ENCODE measurements around the gene NEURL1. TPM values are rescaled to one million over a fixed set of nuclear protein-coding genes. Genes with fewer than 3 reads are reported as not detected.

Gene NEURL1
- total and polyA plus RNA-seq, 4 donors: 0.16 to 2.8 (median 0.35) TPM

GRCh38 chr10:103472005-103472404 is 21.5 kb upstream of the NEURL1 start:
- intact Hi-C loops (cut with DNase I): no loop called here
- Histone ChIP-seq H3K4me1 (ENCODE audit: control insufficient read depth in 1 of 2, insufficient read depth in 2 of 2, low read length in 2 of 2) (no peaks in the 10 kb centered on the region), H3K27me3 (ENCODE audit: control insufficient read depth in 1 of 2, insufficient read depth in 2 of 2, low read length in 1 of 2) (no peaks in the 10 kb centered on the region), H3K4me3 (ENCODE audit: low read length in 2 of 2) (no peak overlapping the region), H3K36me3 (ENCODE audit: control insufficient read depth in 1 of 2, insufficient read depth in 2 of 2, low read length in 1 of 2) (no peaks in the 10 kb centered on the region), H3K27ac (ENCODE audit: low read depth in 1 of 2, low read length in 2 of 2) (no peak overlapping the region), H3K9me3 (ENCODE audit: control insufficient read depth, low read length) (no peaks in the 10 kb centered on the region)
- no peak for ATAC-seq (ENCODE audit: low FRiP score)
- DNase-seq: peak in 1 of 2 donors; percentile 30
- 96 to 100% methylated on average over 2 of the region's 2 CpGs for WGBS, 2 donors

- DNase-seq (peak in 1 of 2 donors; percentile 73), ATAC-seq (ENCODE audit: low FRiP score) (no peak)
- H3K4me1 ChIP-seq (ENCODE audit: control insufficient read depth in 1 of 2, insufficient read depth in 2 of 2, low read length in 2 of 2): no peaks in the 10 kb centered on the region
- H3K36me3 ChIP-seq (ENCODE audit: control insufficient read depth in 1 of 2, insufficient read depth in 2 of 2, low read length in 1 of 2): no peaks in the 10 kb centered on the region
- no peak overlapping the region for H3K4me3 ChIP-seq (ENCODE audit: low read length in 2 of 2)
- no peak overlapping the region for H3K27ac ChIP-seq (ENCODE audit: low read depth in 1 of 2, low read length in 2 of 2)
- WGBS, 2 donors: 63 to 67% methylated on average over 29 to 32 of the region's 32 CpGs
- no peaks in the 10 kb centered on the region for H3K9me3 ChIP-seq (ENCODE audit: control insufficient read depth, low read length)
- intact Hi-C loops (cut with DNase I): no loop called here
- H3K27me3 ChIP-seq (ENCODE audit: control insufficient read depth in 1 of 2, insufficient read depth in 2 of 2, low read length in 1 of 2): no peaks in the 10 kb centered on the region
These were observed 20.2 kb upstream of the NEURL1 start for GRCh38 chr10:103473261-103473671.

- no peak for ATAC-seq (ENCODE audit: low FRiP score)
- Histone ChIP-seq H3K27ac (ENCODE audit: low read depth in 1 of 2, low read length in 2 of 2) (no peak overlapping the region), H3K4me3 (ENCODE audit: low read length in 2 of 2) (no peak overlapping the region), H3K36me3 (ENCODE audit: control insufficient read depth in 1 of 2, insufficient read depth in 2 of 2, low read length in 1 of 2) (no peaks in the 10 kb centered on the region), H3K9me3 (ENCODE audit: control insufficient read depth, low read length) (no peaks in the 10 kb centered on the region), H3K4me1 (ENCODE audit: control insufficient read depth in 1 of 2, insufficient read depth in 2 of 2, low read length in 2 of 2) (no peaks in the 10 kb centered on the region), H3K27me3 (ENCODE audit: control insufficient read depth in 1 of 2, insufficient read depth in 2 of 2, low read length in 1 of 2) (no peaks in the 10 kb centered on the region)
- WGBS, 2 donors: 91 to 94% methylated on average over 3 of the region's 3 CpGs
- intact Hi-C loops (cut with DNase I): no loop called here
- no peak for DNase-seq
These were observed 19.4 kb upstream of the NEURL1 start for GRCh38 chr10:103474077-103474476.

GRCh38 chr10:103475437-103475836 is 18.1 kb upstream of the NEURL1 start:
- Histone ChIP-seq H3K27me3 (ENCODE audit: control insufficient read depth in 1 of 2, insufficient read depth in 2 of 2, low read length in 1 of 2) (no peaks in the 10 kb centered on the region), H3K9me3 (ENCODE audit: control insufficient read depth, low read length) (no peaks in the 10 kb centered on the region), H3K4me3 (ENCODE audit: low read length in 2 of 2) (no peak overlapping the region), H3K4me1 (ENCODE audit: control insufficient read depth in 1 of 2, insufficient read depth in 2 of 2, low read length in 2 of 2) (no peaks in the 10 kb centered on the region), H3K27ac (ENCODE audit: low read depth in 1 of 2, low read length in 2 of 2) (no peak overlapping the region), H3K36me3 (ENCODE audit: control insufficient read depth in 1 of 2, insufficient read depth in 2 of 2, low read length in 1 of 2) (no peaks in the 10 kb centered on the region)
- intact Hi-C loops (cut with DNase I): no loop called here
- 80 to 84% methylated on average over 4 of the region's 4 CpGs for WGBS, 2 donors
- DNase-seq: no peak
- ATAC-seq (ENCODE audit: low FRiP score): no peak

- intact Hi-C loops (cut with DNase I): no loop called here
- Histone ChIP-seq H3K4me1 (ENCODE audit: control insufficient read depth in 1 of 2, insufficient read depth in 2 of 2, low read length in 2 of 2) (no peaks in the 10 kb centered on the region), H3K9me3 (ENCODE audit: control insufficient read depth, low read length) (no peaks in the 10 kb centered on the region), H3K36me3 (ENCODE audit: control insufficient read depth in 1 of 2, insufficient read depth in 2 of 2, low read length in 1 of 2) (no peaks in the 10 kb centered on the region), H3K27me3 (ENCODE audit: control insufficient read depth in 1 of 2, insufficient read depth in 2 of 2, low read length in 1 of 2) (no peaks in the 10 kb centered on the region), H3K4me3 (ENCODE audit: low read length in 2 of 2) (no peak overlapping the region), H3K27ac (ENCODE audit: low read depth in 1 of 2, low read length in 2 of 2) (no peak overlapping the region)
- ATAC-seq (ENCODE audit: low FRiP score) (no peak), DNase-seq (peak in 1 of 2 donors; percentile 73)
- WGBS, 2 donors: 72 to 77% methylated on average over 10 to 11 of the region's 11 CpGs
These were observed 17.3 kb upstream of the NEURL1 start for GRCh38 chr10:103476046-103476768.

- DNase-seq (no peak), ATAC-seq (ENCODE audit: low FRiP score) (no peak)
- Histone ChIP-seq H3K4me3 (ENCODE audit: low read length in 2 of 2) (no peak overlapping the region), H3K27me3 (ENCODE audit: control insufficient read depth in 1 of 2, insufficient read depth in 2 of 2, low read length in 1 of 2) (no peaks in the 10 kb centered on the region), H3K27ac (ENCODE audit: low read depth in 1 of 2, low read length in 2 of 2) (no peak overlapping the region), H3K4me1 (ENCODE audit: control insufficient read depth in 1 of 2, insufficient read depth in 2 of 2, low read length in 2 of 2) (no peaks in the 10 kb centered on the region), H3K9me3 (ENCODE audit: control insufficient read depth, low read length) (no peaks in the 10 kb centered on the region), H3K36me3 (ENCODE audit: control insufficient read depth in 1 of 2, insufficient read depth in 2 of 2, low read length in 1 of 2) (no peaks in the 10 kb centered on the region)
- 88 to 91% methylated on average over 22 of the region's 22 CpGs for WGBS, 2 donors
- intact Hi-C loops (cut with DNase I): no loop called here
These were observed 14.8 kb upstream of the NEURL1 start for GRCh38 chr10:103478671-103479070.

GRCh38 chr10:103479135-103479534 is 14.4 kb upstream of the NEURL1 start, which contains the start of gene CALHM3:
TSS of gene CALHM3 (minus strand) at chr10:103479240. CDS start at chr10:103479032, 208 bp downstream.
- Histone ChIP-seq H3K9me3 (ENCODE audit: control insufficient read depth, low read length) (no peaks in the 10 kb centered on the region), H3K27me3 (ENCODE audit: control insufficient read depth in 1 of 2, insufficient read depth in 2 of 2, low read length in 1 of 2) (no peaks in the 10 kb centered on the region), H3K36me3 (ENCODE audit: control insufficient read depth in 1 of 2, insufficient read depth in 2 of 2, low read length in 1 of 2) (no peaks in the 10 kb centered on the region), H3K4me3 (ENCODE audit: low read length in 2 of 2) (no peak within 1 kb of the TSS), H3K4me1 (ENCODE audit: control insufficient read depth in 1 of 2, insufficient read depth in 2 of 2, low read length in 2 of 2) (no peaks in the 10 kb centered on the region), H3K27ac (ENCODE audit: low read depth in 1 of 2, low read length in 2 of 2) (no peak within 1 kb of the TSS)
- ATAC-seq (ENCODE audit: low FRiP score) (no peak), DNase-seq (no peak)
- intact Hi-C loops (cut with DNase I): no loop called here
- WGBS, 2 donors: 82 to 85% methylated on average over 7 of the region's 7 CpGs

GRCh38 chr10:103480521-103480920 is 13.0 kb upstream of the NEURL1 start:
- H3K27me3 ChIP-seq (ENCODE audit: control insufficient read depth in 1 of 2, insufficient read depth in 2 of 2, low read length in 1 of 2): no peaks in the 10 kb centered on the region
- no peak for ATAC-seq (ENCODE audit: low FRiP score)
- no peak for DNase-seq
- 72 to 73% methylated on average over 5 of the region's 5 CpGs for WGBS, 2 donors
- no peak overlapping the region for H3K4me3 ChIP-seq (ENCODE audit: low read length in 2 of 2)
- no peak overlapping the region for H3K27ac ChIP-seq (ENCODE audit: low read depth in 1 of 2, low read length in 2 of 2)
- no peaks in the 10 kb centered on the region for H3K4me1 ChIP-seq (ENCODE audit: control insufficient read depth in 1 of 2, insufficient read depth in 2 of 2, low read length in 2 of 2)
- no peaks in the 10 kb centered on the region for H3K36me3 ChIP-seq (ENCODE audit: control insufficient read depth in 1 of 2, insufficient read depth in 2 of 2, low read length in 1 of 2)
- intact Hi-C loops (cut with DNase I): no loop called here
- H3K9me3 ChIP-seq (ENCODE audit: control insufficient read depth, low read length): no peaks in the 10 kb centered on the region

- Histone ChIP-seq H3K27me3 (ENCODE audit: control insufficient read depth in 1 of 2, insufficient read depth in 2 of 2, low read length in 1 of 2) (no peaks in the 10 kb centered on the region), H3K36me3 (ENCODE audit: control insufficient read depth in 1 of 2, insufficient read depth in 2 of 2, low read length in 1 of 2) (no peaks in the 10 kb centered on the region), H3K4me1 (ENCODE audit: control insufficient read depth in 1 of 2, insufficient read depth in 2 of 2, low read length in 2 of 2) (no peaks in the 10 kb centered on the region), H3K27ac (ENCODE audit: low read depth in 1 of 2, low read length in 2 of 2) (no peak overlapping the region), H3K9me3 (ENCODE audit: control insufficient read depth, low read length) (no peaks in the 10 kb centered on the region), H3K4me3 (ENCODE audit: low read length in 2 of 2) (no peak overlapping the region)
- ATAC-seq (ENCODE audit: low FRiP score) (peak; percentile 76), DNase-seq (no peak)
- 51 to 55% methylated on average over 12 of the region's 12 CpGs for WGBS, 2 donors
- intact Hi-C loops (cut with DNase I): no loop called here
These were observed 11.5 kb upstream of the NEURL1 start for GRCh38 chr10:103481974-103482531.
